GM19025 (cell line): ENCODE results near the gene PLSCR3.
A peak's percentile ranks its signal among the peaks of the same experiment; 100 is the strongest.
"Not testable (repeated sequence)": the region's sequence is repeated elsewhere in the genome, so short reads cannot be mapped to it uniquely, and the experiment has no call there.

Experiments used
- ATAC-seq: cut with Tn5 transposase; IDR thresholded peaks from one replicate; pipeline ENCODE4 v1.9.1; 2021; ENCODE audit warnings: mild to moderate bottlenecking, low read depth, moderate library complexity; ENCODE audit not compliant: unreplicated experiment

PLSCR3 gene

DNA sequence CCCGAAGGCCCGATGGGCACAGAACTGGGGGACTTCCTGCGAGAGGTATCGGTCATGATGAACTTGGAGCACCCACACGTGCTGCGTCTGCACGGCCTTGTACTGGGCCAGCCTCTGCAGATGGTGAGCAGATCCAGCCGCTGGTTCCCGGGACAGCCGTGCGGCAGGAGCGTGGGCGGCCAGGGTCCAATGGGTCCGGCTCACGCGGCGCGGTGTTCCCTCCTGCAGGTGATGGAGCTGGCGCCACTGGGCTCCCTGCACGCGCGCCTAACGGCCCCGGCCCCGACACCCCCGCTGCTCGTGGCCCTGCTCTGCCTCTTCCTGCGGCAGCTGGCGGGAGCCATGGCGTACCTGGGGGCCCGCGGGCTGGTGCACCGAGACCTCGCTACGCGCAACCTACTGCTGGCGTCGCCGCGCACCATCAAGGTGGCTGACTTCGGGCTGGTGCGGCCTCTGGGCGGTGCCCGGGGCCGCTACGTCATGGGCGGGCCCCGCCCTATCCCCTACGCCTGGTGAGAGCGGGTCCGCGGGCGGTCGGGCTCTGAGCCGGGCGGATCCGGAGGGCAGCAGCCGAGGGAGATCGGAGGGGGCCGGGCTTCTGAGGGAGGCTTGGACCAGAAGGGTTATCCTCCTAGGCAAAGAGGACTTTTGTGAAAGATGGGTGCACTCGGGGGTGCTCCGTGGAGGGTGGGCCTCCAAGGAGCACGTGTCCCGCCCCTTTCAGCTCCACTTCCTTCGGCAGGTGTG lies 10.4 kb downstream of the PLSCR3 start:
- ATAC-seq = peak; percentile 87

DNA sequence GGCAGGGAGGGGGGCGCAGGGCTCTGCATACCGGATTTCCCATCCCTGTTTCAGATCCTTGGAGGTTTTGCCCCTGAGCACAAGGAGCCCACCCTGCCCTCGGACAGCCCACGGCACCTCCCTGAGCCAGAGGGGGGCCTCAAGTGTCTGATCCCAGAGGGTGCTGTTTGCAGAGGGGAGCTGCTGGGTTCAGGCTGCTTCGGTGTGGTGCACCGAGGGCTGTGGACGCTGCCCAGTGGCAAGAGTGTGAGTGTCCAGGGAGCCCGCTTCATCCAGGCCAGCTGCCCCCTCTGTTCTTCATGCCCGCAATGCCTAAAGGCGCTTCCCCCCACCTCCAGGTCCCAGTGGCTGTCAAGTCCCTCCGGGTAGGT lies 11.0 kb downstream of the PLSCR3 start:
- no peak for ATAC-seq

DNA sequence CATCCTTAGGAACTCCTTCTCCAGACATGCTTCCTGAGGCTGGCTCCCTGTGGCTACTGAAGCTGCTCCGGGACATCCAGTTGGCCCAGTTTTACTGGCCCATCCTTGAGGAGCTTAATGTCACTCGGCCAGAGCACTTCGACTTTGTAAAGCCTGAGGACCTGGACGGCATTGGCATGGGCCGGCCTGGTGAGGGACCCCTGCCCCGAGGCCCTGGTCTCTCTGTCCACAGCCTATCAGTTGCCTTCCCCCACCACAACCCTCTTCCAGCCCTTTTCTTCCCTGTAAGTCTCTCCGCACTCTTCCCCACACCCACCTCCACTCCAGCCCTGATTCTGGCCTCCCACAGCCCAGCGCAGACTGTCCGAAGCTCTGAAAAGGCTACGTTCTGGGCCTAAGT lies 11.4 kb downstream of the PLSCR3 start:
- no peak for ATAC-seq

DNA sequence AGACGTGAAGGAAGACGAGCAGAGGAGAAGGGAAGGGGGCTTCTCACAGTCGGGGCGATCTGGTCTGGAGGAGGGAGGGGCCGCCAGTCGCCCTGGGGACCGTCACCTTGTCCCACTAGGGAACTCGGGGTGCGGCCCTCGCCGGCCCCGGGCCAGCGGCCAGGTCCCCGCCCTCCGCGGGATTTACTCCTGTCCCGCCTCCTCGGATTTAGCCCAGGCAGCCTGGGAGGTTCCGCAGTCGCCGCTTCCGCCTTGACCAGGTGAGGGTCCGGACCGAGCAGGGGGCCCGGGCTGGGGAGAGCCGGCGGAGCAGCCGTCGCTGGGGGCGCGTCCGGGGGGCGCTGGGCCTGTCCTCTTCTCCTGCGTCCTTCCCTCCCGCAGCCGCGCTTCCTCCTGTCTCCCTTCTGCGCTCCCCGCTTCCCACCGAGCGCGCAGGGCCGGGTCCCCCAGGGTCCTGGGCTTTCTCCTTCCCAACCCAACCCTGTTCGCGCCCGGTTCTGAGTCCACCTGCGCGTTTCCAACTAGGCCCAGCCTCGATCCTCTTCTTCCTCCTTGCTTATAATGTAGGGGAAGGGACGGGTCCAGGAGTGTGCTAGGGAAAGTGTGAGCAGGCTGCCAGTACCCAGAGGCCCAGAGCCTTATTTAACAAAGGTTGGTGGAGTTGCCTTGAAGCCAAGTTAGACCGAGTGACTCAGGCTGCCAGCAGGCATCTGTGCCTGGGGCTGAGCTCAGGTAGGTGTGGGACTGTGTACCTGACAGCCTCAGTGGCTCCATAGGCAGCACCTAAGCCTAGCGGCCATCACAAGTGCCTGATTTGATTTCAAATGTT lies 13.3 kb downstream of the PLSCR3 start, which contains the start of gene TNK1:
Gene TNK1, plus strand, starts transcription at position 235 of the 829 bp plus-strand sequence. CDS start 1,838 bp downstream, outside the sequence.
- no peak for ATAC-seq

DNA sequence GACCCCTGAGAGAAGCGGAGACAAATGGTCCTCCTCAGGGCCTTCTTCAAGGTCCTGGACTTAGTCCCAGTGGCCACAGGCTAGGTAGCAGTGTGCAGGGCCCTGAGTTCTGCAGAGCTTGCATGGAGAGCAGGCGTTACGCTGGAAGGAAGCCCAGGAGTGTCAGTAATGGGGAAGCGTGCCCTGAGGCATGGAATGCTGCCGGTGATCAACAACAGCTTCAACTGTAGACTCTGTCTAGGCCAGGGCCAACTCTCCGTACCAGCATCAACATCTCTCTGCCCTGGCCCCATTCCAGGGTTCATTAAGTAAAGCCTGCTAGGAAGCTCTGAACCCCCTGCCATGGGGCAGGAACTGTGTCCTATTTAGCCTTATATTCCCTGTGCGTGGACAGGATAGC lies 14.0 kb downstream of the PLSCR3 start:
- no peak for ATAC-seq

DNA sequence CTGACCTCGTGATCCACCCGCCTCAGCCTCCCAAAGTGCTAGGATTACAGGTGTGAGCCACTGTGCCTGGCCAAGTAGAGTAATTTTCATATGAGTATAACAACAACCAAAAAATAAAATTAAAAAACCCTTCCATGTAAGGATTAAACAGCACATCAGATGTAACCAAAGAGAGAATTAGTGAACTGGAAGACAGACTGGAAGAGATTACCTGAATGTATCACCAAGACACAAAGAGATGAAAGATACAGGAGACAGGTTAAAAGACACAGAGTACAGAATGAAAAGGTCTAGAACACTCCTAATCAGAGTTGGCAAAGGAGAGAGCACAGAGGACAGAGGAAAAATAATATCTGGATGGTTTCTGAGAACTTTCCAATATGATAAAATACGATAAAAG lies 15.2 kb downstream of the PLSCR3 start:
- ATAC-seq = no peak

DNA sequence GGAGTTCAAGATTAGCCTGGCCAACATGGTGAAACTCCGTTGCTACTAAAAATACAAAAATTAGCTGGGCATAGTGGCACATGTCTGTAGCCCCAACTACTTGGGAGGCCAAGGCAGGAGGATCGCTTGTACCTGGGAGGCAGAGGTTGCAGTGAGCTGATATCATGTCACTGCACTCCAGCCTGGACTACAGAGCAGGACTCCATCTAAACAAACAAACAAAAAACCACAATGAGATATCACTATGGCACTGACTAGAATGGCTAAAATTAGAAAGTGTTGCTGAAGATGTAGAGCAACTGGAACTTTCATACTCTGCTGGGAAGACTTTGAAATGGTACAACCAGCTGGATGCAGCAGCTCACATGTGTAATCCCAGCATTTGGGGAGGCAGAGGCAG lies 20.0 kb downstream of the PLSCR3 start:
- ATAC-seq = no peak

DNA sequence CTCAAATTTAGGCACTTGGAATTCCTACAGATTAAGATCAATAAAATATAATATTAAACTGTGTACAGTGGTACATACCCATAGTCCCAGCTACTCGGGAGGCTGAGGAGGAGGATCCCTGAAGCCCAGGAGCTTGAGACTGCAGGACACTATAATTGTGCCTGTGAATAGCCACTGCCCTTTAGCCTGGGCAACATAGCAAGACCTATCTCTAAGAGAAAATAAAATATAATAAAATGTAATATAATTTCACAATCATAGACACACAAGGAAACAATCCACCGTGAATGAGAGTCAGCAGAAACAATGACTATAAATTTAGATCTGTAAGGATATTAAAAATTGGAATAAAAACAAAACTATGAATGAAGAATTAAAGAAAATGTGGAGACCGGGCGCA lies 23.5 kb downstream of the PLSCR3 start:
- no peak for ATAC-seq

DNA sequence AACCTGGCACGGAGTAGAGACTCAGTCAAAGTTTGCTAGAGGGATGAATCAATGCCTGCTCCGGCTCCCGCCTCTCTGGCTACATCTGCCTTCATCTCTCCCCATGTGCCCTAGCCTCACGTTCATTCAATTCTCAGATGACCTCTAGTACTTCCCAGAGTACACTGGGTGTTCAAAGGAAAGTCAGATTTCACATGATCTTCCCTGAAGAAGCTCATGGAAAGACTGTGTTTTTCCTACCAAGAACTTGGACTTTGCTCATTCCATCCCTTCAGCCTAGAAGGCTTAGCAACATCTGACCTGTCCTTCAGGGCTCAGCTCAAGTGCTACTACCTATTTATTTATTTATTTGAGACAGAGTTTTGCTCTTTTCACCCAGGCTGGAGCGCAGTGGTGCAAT lies 24.5 kb downstream of the PLSCR3 start:
- no peak for ATAC-seq

DNA sequence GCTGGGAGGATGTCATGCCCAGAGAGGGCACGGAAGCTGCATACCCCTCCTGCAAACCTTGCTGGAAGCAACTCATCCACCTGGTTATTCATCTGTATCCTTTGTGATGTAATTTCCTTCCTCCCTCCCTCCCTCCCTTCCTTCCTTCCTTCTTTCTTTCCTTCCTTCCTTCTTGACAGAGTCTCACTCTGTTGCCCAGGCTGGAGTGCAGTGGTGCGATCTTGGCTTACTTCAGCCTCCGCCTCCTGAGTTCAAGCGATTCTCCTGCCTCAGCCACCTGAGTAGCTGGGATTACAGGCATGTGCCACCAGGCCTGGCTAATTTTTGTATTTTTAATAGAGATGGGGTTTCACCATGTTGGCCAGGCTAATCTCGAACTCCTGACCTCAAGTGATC lies 25.7 kb downstream of the PLSCR3 start:
- ATAC-seq = not testable (repeated sequence)

DNA sequence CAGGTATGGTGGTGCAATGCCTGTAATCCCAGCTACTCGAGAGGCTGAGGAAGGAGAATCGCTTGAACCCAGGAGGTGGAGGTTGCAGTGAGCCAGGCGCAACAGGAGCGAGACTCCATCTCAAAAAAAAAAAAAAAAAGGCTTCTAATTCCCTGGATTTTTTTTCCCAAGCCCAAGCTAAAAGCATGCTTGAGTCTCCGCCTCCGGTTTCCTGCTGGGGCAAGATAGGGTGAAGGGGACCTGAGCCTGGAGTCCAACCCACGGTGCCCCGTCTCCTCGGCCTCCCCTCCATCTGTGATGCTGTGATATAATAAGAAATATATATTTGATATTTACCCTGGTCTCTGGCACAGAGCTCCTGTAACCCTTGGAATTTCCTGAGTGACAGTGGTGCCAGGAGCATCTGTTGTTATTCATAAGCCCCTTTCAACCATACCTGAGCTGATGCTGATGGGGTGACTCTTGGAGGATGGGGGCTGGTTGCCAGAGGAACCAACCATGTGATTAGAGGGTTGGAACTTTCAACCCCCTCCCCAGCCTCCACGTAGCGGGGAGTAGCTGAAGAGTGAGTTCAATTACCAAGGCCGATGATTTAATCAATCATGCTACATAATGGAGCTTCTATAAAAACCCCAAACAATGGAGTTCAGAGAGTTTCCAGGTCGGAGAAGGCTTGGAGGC lies 26.3 kb downstream of the PLSCR3 start:
- ATAC-seq = no peak

DNA sequence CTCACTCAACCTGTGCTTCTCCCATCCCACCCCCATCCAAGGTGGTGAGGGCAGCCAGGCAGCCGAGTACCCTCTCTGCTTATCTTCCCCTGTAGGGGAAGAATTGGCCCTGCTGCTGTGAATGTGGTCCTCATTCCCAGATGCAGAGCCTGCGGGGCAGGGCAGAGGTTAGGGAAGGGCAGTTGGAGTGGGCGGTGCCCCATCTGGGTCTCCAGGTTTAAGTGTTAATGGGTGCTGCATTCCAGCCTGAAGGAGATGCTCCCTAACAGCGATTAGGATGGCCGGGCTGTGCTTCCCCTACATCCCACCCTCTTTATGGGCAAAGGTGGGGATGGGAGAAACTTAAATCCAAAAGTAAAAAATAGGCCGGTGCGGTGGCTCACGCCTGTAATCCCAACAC lies 27.2 kb downstream of the PLSCR3 start:
- ATAC-seq = no peak

DNA sequence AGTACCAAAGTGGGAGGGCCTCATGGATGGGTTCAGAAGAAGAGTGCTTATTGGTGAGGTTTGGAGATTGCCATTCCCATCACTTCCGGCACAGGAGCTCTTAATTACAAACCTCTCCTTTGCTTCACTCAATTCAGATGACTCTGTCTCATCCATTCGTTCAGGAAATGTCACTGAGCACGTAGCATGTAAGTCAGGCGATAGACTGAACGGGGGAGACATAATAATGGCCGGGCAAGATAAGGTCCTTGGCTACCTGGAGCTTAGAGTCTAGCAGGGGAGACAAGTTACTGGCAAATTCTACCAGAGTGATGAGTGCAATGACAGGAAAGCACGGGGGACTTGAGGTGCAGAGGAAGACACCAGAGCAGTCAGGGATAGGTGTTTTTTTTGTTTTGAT lies 28.4 kb downstream of the PLSCR3 start:
- ATAC-seq = not testable (repeated sequence)

DNA sequence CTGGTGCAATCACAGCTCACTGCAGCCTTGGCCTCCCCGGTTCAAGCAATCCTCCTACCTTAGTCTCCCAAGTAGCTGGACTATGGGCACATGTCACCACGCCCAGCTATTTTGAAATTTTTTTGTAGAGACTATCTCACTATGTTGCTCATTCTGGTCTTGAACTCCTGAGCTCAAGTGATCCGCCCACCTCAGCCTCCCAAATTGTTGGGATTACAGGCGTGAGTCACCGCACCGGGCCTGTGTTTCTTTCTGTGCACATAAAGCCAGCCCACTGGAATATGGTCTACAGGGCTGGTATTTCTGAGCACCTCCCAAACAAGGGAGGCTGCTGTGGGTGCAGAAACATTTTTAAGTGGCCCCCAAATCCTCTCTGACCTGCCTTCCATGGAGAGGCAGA lies 31.0 kb downstream of the PLSCR3 start:
- no peak for ATAC-seq

DNA sequence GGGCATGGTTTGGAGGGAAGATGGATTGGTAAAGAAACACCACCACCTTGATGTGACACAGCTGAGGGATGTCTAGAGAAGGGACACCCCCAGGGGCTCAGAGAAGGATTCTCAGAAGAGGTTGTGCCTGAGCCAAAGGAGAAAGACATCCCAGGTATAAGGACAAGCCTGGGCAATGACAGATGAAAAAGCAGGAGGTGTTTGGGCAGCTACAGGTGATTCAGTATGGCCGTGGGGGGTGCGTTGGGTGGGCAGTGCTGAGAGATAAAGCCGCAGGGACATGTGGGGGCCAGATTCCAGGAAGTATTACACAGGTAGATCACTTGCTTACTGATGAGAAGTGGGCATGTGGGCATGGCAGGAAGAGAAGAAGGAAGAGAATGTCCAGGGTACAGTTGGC lies 32.4 kb downstream of the PLSCR3 start:
- no peak for ATAC-seq

DNA sequence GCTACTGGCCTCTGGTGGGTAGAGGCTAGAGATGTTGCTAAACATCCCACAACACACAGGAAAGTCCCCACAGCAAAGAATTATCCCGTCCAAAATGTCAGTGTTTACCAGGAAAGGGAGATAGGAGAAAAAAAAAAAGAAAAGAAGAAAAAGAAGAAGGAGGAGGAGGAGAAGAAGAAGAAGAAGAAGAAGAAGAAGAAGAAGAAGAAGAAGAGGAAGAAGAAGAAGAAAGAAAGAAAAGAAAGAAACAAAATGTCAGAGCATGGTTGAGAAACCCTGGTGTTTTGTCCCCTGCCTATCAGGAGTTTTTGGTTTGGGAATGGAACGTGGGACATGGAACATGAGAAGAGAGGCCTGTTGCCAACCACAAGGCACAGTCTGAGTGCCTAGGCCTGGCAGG lies 36.9 kb downstream of the PLSCR3 start:
- no peak for ATAC-seq

DNA sequence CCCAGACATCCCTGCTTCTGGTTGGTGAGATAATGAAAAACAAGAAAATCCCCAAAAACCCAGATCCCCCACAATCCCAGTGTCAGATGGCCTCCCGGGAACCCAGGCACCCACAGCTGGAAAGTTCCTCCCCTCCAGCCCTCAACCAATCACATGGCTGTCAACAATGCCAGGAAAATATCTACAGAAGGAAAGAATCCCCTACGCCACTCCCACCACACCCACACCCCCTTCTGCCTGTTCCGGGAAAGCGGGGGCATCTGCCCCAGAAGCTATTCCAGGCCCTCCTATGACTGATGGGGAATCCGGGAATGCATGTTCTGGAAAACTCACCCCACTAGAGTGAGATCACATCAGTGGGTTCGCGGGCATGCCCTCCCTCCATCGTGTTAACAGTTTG lies 37.6 kb downstream of the PLSCR3 start:
- ATAC-seq = no peak

DNA sequence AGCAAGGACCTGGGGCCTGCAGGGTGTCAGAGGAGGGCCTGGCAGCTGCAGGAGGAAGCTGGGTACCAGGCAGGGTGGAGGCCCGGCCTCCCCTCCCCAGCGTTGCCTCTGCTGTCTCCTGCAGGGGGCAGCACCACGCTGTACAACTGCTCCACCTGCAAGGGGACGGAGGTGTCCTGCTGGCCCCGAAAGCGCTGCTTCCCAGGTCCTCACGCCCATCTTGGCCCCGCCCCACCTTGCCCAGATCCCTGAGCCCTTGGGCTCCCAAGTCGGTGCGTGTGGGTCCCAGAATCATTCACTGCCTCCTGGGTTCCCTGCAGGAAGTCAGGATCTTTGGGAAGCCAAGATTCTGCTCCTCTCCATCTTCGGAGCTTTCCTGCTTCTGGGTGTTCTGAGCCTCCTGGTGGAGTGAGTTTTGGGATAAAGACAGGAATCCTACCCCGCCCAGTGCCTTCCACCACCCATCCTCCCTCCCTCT lies 38.2 kb downstream of the PLSCR3 start:
- no peak for ATAC-seq

DNA sequence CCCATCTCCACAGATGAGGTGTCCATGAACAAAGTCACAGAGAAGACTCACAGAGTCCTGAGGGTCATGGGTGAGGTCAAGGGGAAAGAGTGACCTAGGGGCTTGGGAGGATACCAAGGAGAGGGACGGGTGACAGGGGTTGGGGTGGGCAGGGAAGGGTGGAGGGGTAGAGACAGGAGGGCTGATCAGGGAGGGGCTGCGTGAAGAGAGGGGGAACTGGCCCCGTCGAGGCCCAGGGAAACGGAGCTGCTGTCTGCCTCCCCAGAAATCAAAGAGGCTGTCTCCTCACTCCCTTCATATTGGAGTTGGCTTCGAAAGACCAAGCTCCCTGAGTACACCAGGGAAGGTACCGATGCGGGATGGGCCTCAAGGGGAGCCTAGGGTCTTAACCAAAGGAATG lies 38.8 kb downstream of the PLSCR3 start:
- ATAC-seq = no peak

DNA sequence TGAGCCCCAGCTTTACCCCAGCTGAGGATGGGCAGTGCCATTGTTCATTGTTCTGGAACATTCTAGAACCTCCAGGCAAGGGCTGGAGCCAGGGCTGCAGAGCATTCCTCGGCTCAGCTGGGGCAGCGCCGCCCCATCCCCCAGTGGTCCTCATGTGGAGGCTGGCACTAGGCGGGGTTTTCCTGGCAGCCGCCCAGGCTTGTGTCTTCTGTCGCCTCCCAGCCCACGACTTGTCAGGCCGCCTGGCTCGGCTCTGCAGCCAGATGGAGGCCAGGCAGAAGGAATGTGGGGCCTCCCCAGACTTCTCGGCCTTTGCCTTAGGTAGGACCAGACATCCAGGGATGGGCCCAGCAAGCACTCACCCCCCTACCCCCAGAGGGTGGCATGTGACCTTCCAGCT lies 39.3 kb downstream of the PLSCR3 start, which contains the start of gene TMEM95:
Gene TMEM95, plus strand, starts transcription at position 104 of the 400 bp plus-strand sequence. Its CDS starts 49 bp downstream, at position 153.
- ATAC-seq = no peak

DNA sequence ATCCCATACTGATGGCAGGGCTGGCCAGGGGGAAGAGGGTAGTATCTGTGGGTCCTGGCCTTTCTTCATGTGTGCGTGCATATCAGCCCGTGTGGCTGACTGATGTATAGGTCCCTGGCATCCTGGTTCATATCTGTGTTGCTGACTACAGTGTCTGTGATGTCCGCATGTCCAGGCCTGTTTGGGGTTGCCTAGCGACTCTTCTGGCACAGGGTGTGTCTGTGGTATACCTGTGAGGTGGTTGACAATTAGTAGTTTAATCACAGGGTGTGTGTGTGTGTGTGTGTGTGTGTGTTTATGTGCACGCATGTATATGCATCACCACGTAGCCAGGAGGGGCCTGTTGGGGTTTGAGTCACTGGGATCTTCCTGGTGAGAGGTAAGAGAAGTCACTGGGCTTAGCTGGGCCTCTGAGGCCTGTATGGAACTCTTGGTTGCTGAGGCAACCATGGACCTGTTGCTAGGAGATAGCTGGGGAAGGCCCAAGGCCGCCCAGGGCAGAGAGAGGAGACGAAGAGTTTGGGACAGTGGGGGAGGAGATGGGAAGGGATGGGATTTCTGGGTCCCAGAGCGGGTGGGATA lies 40.0 kb downstream of the PLSCR3 start:
- no peak for ATAC-seq
